ENCODE data around the gene SPRYD3. TPM values are rescaled to one million over a fixed set of nuclear protein-coding genes. Genes with fewer than 3 reads are reported as not detected.
A peak's percentile ranks its signal among the peaks of the same experiment; 100 is the strongest.
"Not testable (repeated sequence)": the region's sequence is repeated elsewhere in the genome, so short reads cannot be mapped to it uniquely, and the experiment has no call there.

The SPRYD3 gene
- total RNA-seq, 1 experiment from 2014 or later, result 47.5 TPM

GRCh38 chr12:53096089-53096741, 17.0 kb upstream of the SPRYD3 start:
- no peaks in the 10 kb centered on the region for H3K9me2 ChIP-seq (ENCODE audit: insufficient read depth)
- no peaks in the 10 kb centered on the region for H3K79me2 ChIP-seq (ENCODE audit: insufficient read depth, low read length)
- no peak for DNase-seq (ENCODE audit: low read depth, low spot score)
- H3K4me1 ChIP-seq (ENCODE audit: control insufficient read depth in 1 of 2, insufficient read depth in 2 of 2, low read length in 2 of 2), result peaks cover 49 to 74% of the 10 kb centered on the region in 2 experiments
- peak overlapping the region; percentile 58 to 78; a peak in 3 of 4 replicates for H3K4me3 ChIP-seq (replicated peaks in 1 of 2; ENCODE audit: low read depth in 1 of 2, low read length in 2 of 2)
- H3K9ac ChIP-seq (ENCODE audit: low read length), result peak overlapping the region; percentile 67
- no peak for TF ChIP-seq POLR2A (IDR thresholded peaks at IDR 0.05; ENCODE audit: borderline replicate concordance, extremely low read depth, insufficient read depth, insufficient read length)
- no peak for TF ChIP-seq ZNF274 (IDR thresholded peaks at IDR 0.05; ENCODE audit: low read depth, low read length)
- TF ChIP-seq ZBTB33 (IDR thresholded peaks at IDR 0.05; ENCODE audit: extremely low read depth, insufficient replicate concordance, low read length), result no peak
- TF ChIP-seq FOSL1 (IDR thresholded peaks at IDR 0.05; ENCODE audit: low read depth), result no peak
- TF ChIP-seq SIN3A (IDR thresholded peaks at IDR 0.05; ENCODE audit: low read depth), result no peak
- TF ChIP-seq, protein P1, sequence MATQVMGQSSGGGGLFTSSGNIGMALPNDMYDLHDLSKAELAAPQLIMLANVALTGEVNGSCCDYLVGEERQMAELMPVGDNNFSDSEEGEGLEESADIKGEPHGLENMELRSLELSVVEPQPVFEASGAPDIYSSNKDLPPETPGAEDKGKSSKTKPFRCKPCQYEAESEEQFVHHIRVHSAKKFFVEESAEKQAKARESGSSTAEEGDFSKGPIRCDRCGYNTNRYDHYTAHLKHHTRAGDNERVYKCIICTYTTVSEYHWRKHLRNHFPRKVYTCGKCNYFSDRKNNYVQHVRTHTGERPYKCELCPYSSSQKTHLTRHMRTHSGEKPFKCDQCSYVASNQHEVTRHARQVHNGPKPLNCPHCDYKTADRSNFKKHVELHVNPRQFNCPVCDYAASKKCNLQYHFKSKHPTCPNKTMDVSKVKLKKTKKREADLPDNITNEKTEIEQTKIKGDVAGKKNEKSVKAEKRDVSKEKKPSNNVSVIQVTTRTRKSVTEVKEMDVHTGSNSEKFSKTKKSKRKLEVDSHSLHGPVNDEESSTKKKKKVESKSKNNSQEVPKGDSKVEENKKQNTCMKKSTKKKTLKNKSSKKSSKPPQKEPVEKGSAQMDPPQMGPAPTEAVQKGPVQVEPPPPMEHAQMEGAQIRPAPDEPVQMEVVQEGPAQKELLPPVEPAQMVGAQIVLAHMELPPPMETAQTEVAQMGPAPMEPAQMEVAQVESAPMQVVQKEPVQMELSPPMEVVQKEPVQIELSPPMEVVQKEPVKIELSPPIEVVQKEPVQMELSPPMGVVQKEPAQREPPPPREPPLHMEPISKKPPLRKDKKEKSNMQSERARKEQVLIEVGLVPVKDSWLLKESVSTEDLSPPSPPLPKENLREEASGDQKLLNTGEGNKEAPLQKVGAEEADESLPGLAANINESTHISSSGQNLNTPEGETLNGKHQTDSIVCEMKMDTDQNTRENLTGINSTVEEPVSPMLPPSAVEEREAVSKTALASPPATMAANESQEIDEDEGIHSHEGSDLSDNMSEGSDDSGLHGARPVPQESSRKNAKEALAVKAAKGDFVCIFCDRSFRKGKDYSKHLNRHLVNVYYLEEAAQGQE (IDR thresholded peaks at IDR 0.05; ENCODE audit: low read depth), result no peak
- no peak for TF ChIP-seq CBX3 (IDR thresholded peaks at IDR 0.05; ENCODE audit: low read depth)
- no peak for TF ChIP-seq YY1 (IDR thresholded peaks at IDR 0.05; ENCODE audit: extremely low read depth, insufficient replicate concordance, low read depth, low read length)
- no peak for ATAC-seq
- ChIA-PET RAD21 (ENCODE audit: low non-redundant PET in 1 of 2, low total read pairs in 2 of 2, uncharacterized antibody in 2 of 2, unreplicated experiment in 2 of 2) (no interaction called here), POLR2A (interaction anchor here (4.1 kb wide), 1 partner anchor 17 kb away, joined by 17 read pairs; the partner anchor contains the start of gene SPRYD3), CTCF (interaction anchor here (1.2 kb wide), 1 partner anchor 30 kb away, joined by 3 read pairs; no protein-coding TSS in a partner anchor)
- intact Hi-C loops (cut with micrococcal nuclease), result no loop called here
- BruUV-seq (replicated peaks), result no TSS peak
- H3K9me3 ChIP-seq (ENCODE audit: control insufficient read depth in 1 of 2, insufficient read depth in 1 of 2, low read depth in 1 of 2, low read length in 2 of 2), result no peaks in the 10 kb centered on the region
- no peak overlapping the region for H2AFZ ChIP-seq (ENCODE audit: low read depth, low read length, poor library complexity, severe bottlenecking)
- no peak overlapping the region for H3K27ac ChIP-seq (ENCODE audit: low read depth, low read length)
- H3K27me3 ChIP-seq (ENCODE audit: insufficient read depth, low read length), result no peaks in the 10 kb centered on the region
- H3K36me3 ChIP-seq (ENCODE audit: control insufficient read depth in 1 of 2, insufficient read depth in 2 of 2, low read length in 2 of 2), result no peaks in the 10 kb centered on the region
- peak overlapping the region; percentile 79 for H3K4me2 ChIP-seq (ENCODE audit: low read length)
- no peaks in the 10 kb centered on the region for H4K20me1 ChIP-seq (ENCODE audit: insufficient read depth)

- CTCF ChIA-PET, result interaction anchor here (1.2 kb wide), 1 partner anchor 29 kb away, joined by 3 read pairs; no protein-coding TSS in a partner anchor
- intact Hi-C loops (cut with micrococcal nuclease), result loop anchor here (1.0 kb wide), 1 partner anchor 16 kb away; the partner anchor contains the start of gene SPRYD3
- H3K9ac ChIP-seq (ENCODE audit: low read length); H3K4me3 ChIP-seq (replicated peaks in 1 of 2; ENCODE audit: low read depth in 1 of 2, low read length in 2 of 2); H3K27ac ChIP-seq (ENCODE audit: low read depth, low read length); BruUV-seq (replicated peaks); DNase-seq (ENCODE audit: low read depth, low spot score); H4K20me1 ChIP-seq (ENCODE audit: insufficient read depth); H2AFZ ChIP-seq (ENCODE audit: low read depth, low read length, poor library complexity, severe bottlenecking); RAD21 ChIA-PET (ENCODE audit: low non-redundant PET in 1 of 2, low total read pairs in 2 of 2, uncharacterized antibody in 2 of 2, unreplicated experiment in 2 of 2); H3K9me2 ChIP-seq (ENCODE audit: insufficient read depth); ATAC-seq; H3K27me3 ChIP-seq (ENCODE audit: insufficient read depth, low read length); H3K9me3 ChIP-seq (ENCODE audit: control insufficient read depth in 1 of 2, insufficient read depth in 1 of 2, low read depth in 1 of 2, low read length in 2 of 2); H3K36me3 ChIP-seq (ENCODE audit: control insufficient read depth in 1 of 2, insufficient read depth in 2 of 2, low read length in 2 of 2); H3K79me2 ChIP-seq (ENCODE audit: insufficient read depth, low read length): not testable (repeated sequence)
- POLR2A ChIA-PET, result interaction anchor here (4.1 kb wide), 1 partner anchor 16 kb away, joined by 17 read pairs; the partner anchor contains the start of gene SPRYD3
- peak overlapping the region; percentile 79 for H3K4me2 ChIP-seq (ENCODE audit: low read length)
- peaks cover 47 to 68% of the 10 kb centered on the region in 2 experiments for H3K4me1 ChIP-seq (ENCODE audit: control insufficient read depth in 1 of 2, insufficient read depth in 2 of 2, low read length in 2 of 2)
Measured at GRCh38 chr12:53095596-53095895, 16.4 kb upstream of the SPRYD3 start.
